Head of caudate nucleus (tissue), 42 donors: ENCODE data around the gene FAM107B.

ENCODE experiments used
- DNase-seq, 42 donors: peaks; one replicate each; pipeline versions ENCODE4 v3.0.0 to v3.0.0-alpha.2; 2020 to 2021; ENCODE audit warnings: mixed read lengths in 7 of 42
- intact Hi-C: fragments of 100-400 bp; cut with DNase I; formaldehyde crosslinking; loops from one replicate; pipeline ENCODE4 v1.15.0; 2022

Gene FAM107B

GRCh38 chr10:14560274-14560673, 214.4 kb downstream of the FAM107B start:
- intact Hi-C loops = no loop called here
- peak in 3 of 42 donors; percentile 23 to 48 (median 46) for DNase-seq

- intact Hi-C loops = no loop called here
- no peak for DNase-seq
These were observed 216.7 kb downstream of the FAM107B start for GRCh38 chr10:14558025-14558424.

DNA sequence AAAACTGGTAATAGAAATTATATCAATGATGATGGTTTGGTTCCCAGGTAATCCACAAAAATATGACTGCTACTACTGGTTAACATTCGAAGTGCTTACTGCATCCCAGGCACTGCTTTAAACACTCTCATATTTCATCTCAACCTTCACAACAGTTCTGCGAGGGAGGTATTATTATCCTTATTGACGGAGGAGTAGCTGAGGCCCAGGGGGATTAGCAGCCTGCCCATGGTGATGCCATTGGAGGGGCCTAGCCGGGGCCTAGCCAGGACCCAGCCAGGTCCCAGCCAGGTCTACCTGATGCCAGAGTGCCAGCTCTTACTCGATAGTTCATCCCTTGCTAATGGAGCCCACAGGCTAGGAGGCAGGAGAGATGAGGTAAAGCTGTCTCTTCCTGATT, 217.1 kb downstream of the FAM107B start:
- intact Hi-C loops = no loop called here
- DNase-seq = no peak

DNA sequence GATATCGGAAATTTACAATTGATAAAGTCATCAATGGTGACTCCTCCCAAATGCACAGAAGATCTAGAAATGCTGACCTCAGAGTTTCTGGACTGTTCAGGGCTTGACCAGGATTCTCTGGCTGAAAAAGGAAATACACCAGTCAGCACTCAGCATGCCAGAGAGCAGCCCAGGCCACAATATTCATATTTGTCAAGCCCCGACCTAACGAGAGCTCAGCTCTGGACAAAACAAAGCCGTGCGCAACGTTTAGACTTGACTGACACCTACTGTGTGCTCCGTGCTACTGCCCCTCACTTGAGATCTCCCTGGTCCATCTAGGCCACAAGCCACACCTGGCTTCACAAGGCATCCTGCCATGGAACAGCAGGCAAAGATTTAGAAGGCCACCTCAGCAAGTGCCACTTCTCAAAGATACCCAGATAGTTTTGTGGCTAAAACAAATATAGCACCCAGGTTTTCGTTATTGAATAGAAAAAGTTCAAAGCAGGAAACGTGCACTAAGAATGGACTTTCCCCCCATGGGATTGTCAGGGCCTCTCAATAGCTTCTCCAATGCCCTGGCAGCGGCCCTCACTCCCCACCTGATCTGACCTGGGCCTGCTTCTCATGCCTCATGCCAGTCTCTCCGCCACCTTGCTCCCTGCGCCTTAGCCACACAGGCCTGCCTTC, 218.3 kb downstream of the FAM107B start:
- intact Hi-C loops = no loop called here
- DNase-seq = peak in 10 of 42 donors; percentile 16 to 80 (median 50)

DNA sequence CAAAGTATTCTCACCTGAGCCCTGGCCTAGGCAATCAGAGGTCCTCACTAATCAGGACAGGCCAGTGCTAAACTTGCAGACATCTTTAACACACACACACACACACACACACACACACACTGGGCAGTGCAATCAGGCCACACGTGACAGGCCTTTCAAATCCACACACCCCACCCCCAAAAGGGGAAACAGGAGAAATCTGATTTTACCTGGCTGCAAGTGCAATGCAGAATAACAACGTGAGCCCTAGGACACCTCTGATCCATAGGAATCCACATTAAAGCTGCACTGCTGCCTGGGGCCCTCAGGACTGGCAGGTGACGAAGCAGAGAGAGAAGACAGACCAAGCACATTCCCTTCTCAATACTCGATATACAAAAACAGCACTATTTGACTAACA, 218.9 kb downstream of the FAM107B start:
- no peak for DNase-seq

DNA sequence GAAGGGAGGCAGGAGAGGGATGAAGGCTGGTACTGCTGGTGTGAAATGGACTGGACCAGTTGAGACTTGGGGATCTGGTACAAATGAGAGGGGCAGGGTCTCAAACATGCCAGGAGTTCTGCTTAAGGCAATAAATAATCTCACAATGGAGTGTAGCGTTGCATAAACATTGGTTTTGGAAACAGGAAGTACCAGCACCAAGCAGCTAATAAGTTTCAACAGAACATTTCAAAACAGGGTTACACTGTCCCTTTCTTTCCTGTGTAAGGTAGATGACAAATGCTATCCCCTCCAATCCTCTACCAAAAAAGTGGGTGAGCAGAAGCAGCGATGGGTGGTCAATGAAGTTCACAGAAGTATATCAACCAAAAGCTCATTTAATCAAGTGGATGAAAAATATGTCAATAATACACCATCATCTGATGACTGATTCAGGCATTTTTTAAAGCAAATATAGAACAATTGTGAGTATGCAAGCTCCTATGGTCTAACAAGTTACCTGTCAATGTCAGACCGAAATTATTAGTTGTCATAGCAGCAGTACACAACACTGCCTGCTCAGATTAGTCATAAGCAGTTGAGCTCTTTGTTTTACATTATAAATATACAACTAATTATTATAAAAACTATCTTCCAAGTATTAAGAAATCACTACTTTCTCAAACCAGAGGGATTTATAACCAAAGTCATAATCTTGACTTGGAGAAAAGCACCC, 220.0 kb downstream of the FAM107B start:
- DNase-seq = no peak
- intact Hi-C loops = no loop called here

More for the DNA sequence above, 218.9 kb downstream of the FAM107B start:
- intact Hi-C loops = no loop called here

GRCh38 chr10:14554091-14554490, 220.6 kb downstream of the FAM107B start:
- DNase-seq = peak in 2 of 42 donors; percentile 39 to 48
- intact Hi-C loops = no loop called here

DNA sequence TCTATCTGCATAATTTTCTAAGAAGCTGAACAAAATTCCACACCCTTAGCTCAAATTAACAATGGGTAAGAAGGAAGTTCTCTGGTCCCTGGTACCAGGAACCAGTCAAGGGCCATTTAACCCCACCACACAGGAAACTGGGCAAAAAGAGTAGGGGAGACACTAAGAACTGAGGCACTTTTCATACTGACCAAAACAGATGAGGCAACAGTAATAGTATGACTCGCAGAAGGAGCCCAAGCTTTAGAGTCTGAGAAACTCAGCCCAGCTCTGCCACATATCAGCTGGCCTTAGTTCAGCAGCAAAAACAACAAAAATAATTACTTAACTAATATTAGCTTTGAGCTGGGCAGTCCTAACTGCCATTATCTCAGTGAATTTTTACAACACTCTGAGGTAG, 221.2 kb downstream of the FAM107B start:
- DNase-seq = peak in 1 of 42 donors; percentile 24
- intact Hi-C loops = no loop called here

DNA sequence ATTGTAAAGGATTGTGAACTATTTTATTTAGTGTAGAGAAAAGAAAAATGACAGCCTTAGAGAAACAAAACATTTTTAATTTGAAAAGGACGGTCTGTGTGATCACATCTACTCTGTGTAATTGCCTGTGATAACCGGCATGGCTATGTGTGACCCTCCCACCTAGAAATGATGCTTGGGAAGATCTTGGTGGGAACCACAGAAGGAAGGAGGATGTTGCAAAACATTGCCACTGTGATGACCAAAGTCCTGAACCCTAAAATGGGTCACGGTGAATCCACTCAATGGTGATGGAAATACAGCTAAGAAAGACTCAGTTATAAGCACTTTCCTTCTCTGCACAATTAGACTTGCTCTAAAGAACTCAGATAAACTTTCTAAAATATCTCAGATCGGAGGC, 222.7 kb downstream of the FAM107B start:
- DNase-seq = no peak
- intact Hi-C loops = no loop called here

DNA sequence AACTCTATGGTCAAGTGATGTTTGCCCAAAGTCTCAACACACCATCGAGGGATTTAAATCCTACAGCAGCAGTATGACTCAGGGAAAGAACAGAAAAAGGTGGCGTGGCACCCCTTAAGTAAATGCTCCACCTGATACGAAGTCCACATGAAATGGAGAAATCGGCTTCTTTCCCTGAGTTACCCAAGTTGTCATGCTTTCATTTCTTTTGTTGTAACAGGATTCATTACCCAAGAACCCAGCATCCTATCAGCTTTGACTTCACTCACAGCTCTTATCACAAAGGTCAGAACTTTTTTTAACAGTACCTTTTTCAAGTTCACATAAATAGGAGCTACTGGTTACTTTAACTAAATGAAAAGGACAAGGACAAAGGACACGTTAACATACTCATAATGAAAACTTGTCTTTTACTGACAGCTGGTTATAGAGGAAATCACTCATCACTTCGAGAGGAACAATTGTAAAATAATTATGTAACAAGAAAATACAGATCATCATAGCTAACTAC, 224.2 kb downstream of the FAM107B start:
- DNase-seq = no peak
- intact Hi-C loops = no loop called here

- DNase-seq = peak in 8 of 42 donors; percentile 21 to 76 (median 48)
- intact Hi-C loops = no loop called here
These were observed 225.2 kb downstream of the FAM107B start for GRCh38 chr10:14549496-14549895.

DNA sequence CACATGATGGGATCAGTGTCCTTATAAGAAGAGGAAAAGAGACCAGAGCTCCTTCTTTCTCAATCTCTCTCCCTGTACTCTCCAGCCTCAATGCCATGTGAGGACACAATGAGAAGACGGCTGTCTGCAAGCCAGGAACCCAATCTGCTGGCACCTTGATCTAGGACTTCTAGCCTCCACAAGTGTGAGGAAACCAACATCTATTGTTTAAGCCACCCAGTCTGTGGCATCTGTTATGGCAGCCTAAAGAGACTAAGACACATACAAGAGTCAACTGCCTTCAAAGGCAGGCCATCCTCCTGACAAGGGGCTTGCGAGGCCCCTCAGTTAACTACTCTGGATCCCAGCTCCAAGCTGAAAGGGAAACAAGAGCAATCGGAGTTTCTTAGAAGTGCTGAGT, 225.7 kb downstream of the FAM107B start:
- DNase-seq = peak in 1 of 42 donors; percentile 20
- intact Hi-C loops = no loop called here

DNA sequence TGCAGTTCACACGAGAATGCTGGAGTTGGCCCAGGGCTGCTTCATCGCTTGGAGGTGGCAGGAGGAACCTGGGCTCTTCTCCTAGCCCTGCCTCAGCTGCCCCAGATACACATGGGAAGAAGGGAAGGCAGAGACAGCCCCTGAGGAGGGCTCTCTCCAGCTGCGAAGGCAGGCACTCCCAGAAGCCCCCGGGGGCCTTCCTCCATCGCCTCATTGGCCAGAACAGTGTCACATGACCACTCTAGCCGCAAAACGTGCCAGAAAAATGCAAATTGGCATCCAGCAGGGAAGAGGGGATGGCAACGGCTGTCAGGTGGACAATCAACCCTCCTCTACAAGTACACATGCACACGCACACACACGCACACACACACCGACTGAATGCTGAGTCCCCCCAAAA, 226.2 kb downstream of the FAM107B start:
- peak in 1 of 42 donors; percentile 24 for DNase-seq
- intact Hi-C loops = no loop called here

GRCh38 chr10:14547816-14548215, 226.9 kb downstream of the FAM107B start:
- intact Hi-C loops = no loop called here
- no peak for DNase-seq

GRCh38 chr10:14545827-14546226, 228.9 kb downstream of the FAM107B start:
- intact Hi-C loops = no loop called here
- no peak for DNase-seq

DNA sequence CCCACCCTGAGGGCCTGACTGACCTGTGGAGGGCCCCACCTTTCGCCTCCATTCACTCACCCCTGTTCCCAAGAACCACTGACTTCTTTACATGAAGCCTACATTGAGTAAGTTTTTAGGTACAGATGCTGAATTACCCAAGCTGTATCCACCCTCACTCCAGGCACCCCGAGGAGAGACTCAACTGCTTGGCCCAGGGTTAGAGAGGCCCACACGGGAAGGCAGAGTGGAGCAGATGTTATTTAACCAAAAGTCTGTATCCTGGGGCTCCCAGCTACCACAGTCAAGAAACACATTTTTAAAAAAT, 230.8 kb downstream of the FAM107B start:
- intact Hi-C loops = no loop called here
- DNase-seq = no peak

GRCh38 chr10:14543046-14543903, 231.4 kb downstream of the FAM107B start:
- intact Hi-C loops = no loop called here
- peak in 8 of 42 donors; percentile 31 to 54 (median 40) for DNase-seq

- intact Hi-C loops = no loop called here
- no peak for DNase-seq
These were observed 233.3 kb downstream of the FAM107B start for GRCh38 chr10:14541379-14541778.

GRCh38 chr10:14540611-14541010, 234.1 kb downstream of the FAM107B start:
- intact Hi-C loops = no loop called here
- no peak for DNase-seq

DNA sequence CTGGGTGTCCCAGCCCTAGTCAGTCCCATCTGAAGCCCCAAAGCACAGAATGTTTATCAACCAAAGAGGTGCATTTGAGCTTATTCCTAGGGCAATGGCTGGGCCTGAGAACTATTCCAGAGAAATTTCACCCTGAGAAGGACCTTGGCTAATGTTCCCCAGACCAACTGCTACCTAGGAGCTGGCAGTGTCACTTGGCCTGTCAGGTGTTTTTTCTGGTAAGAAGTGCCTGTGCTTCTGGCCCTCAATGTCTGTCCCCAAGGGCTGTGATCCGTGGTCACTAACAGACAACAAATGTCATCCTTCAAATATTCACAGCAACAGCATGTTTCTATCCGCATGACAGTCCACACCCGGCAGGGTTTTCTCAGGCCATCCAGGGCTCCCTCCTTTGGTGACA, 234.6 kb downstream of the FAM107B start:
- DNase-seq = peak in 1 of 42 donors; percentile 31
- intact Hi-C loops = no loop called here
